KMS-11 (cell line): ENCODE measurements around the gene GARRE1.
A peak's percentile ranks its signal among the peaks of the same experiment; 100 is the strongest.

Experiments
- H2AFZ ChIP-seq: fragments of 200-600 bp; sonication (generic); 2 replicates; pipeline ENCODE4 v1.6.1; 2016; ENCODE audit warnings: antibody characterized with exemption, mixed run types, low read depth
- H3K27ac ChIP-seq: fragments of 200-600 bp; sonication (generic); 2 replicates; pipeline ENCODE4 v1.6.1; 2016; ENCODE audit warnings: mild to moderate bottlenecking, mixed run types
- H3K27me3 ChIP-seq: fragments of 200-600 bp; sonication (generic); 2 replicates; pipeline ENCODE4 v1.6.1; 2017; ENCODE audit warnings: mild to moderate bottlenecking, low read depth, mixed run types, moderate library complexity; ENCODE audit not compliant: insufficient read depth
- H3K36me3 ChIP-seq: fragments of 200-600 bp; sonication (generic); 2 replicates; pipeline ENCODE4 v1.6.1; 2017; ENCODE audit warnings: mild to moderate bottlenecking, mixed run types; ENCODE audit not compliant: insufficient read depth
- H3K4me1 ChIP-seq: fragments of 200-600 bp; sonication (generic); 2 replicates; pipeline ENCODE4 v1.6.1; 2016; ENCODE audit warnings: mild to moderate bottlenecking, low read depth, mixed run types; ENCODE audit not compliant: poor library complexity, severe bottlenecking
- H3K4me2 ChIP-seq: fragments of 200-600 bp; sonication (generic); 2 replicates; pipeline ENCODE4 v1.7.0; 2016; ENCODE audit warnings: mild to moderate bottlenecking, mixed run types
- H3K4me3 ChIP-seq: fragments of 200-600 bp; sonication (generic); IDR thresholded peaks from 2 replicates; pipeline ENCODE4 v1.6.1; 2017; ENCODE audit warnings: low read depth, low read length, mixed read lengths; ENCODE audit not compliant: insufficient read depth
- H3K79me2 ChIP-seq: fragments of 200-600 bp; sonication (generic); 2 replicates; pipeline ENCODE4 v1.6.1; 2016; ENCODE audit warnings: low read depth, mixed run types; ENCODE audit not compliant: insufficient read depth
- H3K9ac ChIP-seq: fragments of 200-600 bp; sonication (generic); 2 replicates; pipeline ENCODE4 v1.6.1; 2016; ENCODE audit warnings: mild to moderate bottlenecking, mixed run types
- H4K20me1 ChIP-seq: fragments of 200-600 bp; sonication (generic); 2 replicates; pipeline ENCODE4 v1.6.1; 2016; ENCODE audit warnings: mild to moderate bottlenecking, mixed run types; ENCODE audit not compliant: insufficient read depth
- CTCF ChIP-seq: fragments of 200-600 bp; sonication (generic); conservative IDR thresholded peaks from 2 replicates; pipeline ENCODE4 v1.6.1; 2017; ENCODE audit warnings: low read depth, mild to moderate bottlenecking, antibody characterized with exemption, low read length, moderate library complexity, mixed read lengths

Gene GARRE1

GRCh38 chr19:34224996-34225658, 29.2 kb upstream of the GARRE1 start:
- peak overlapping the region; percentile 36 for H3K27ac ChIP-seq
- H3K27me3 ChIP-seq: no peaks in the 10 kb centered on the region
- no peak overlapping the region for H3K4me3 ChIP-seq
- H4K20me1 ChIP-seq: 0 out of 2 replicates have a peak, but pooled peaks cover 2% of the 10 kb centered on the region
- peak overlapping the region; percentile 25 for H3K4me2 ChIP-seq
- H3K4me1 ChIP-seq: peaks cover 41% of the 10 kb centered on the region
- peaks cover 5% of the 10 kb centered on the region; the same call in 1 of the 2 replicates for H3K36me3 ChIP-seq
- H3K9ac ChIP-seq: no peak overlapping the region
- TF ChIP-seq CTCF: no peak
- H2AFZ ChIP-seq: no peak overlapping the region
- H3K79me2 ChIP-seq: peaks cover 12% of the 10 kb centered on the region; the same call in 1 of the 2 replicates

GRCh38 chr19:34225659-34226015, 28.7 kb upstream of the GARRE1 start:
- Histone ChIP-seq H3K79me2 (peaks cover 12% of the 10 kb centered on the region; the same call in 1 of the 2 replicates), H3K36me3 (peaks cover 5% of the 10 kb centered on the region; the same call in 1 of the 2 replicates), H2AFZ (no peak overlapping the region), H3K27me3 (no peaks in the 10 kb centered on the region), H3K4me2 (peak overlapping the region; percentile 25), H3K9ac (no peak overlapping the region), H3K4me1 (peaks cover 36% of the 10 kb centered on the region), H3K27ac (peak overlapping the region; percentile 36), H4K20me1 (no peaks in the 10 kb centered on the region), H3K4me3 (no peak overlapping the region)
- no peak for TF ChIP-seq CTCF

GRCh38 chr19:34226036-34226435, 28.3 kb upstream of the GARRE1 start:
- TF ChIP-seq CTCF: no peak
- Histone ChIP-seq H3K4me3 (no peak overlapping the region), H3K9ac (no peak overlapping the region), H4K20me1 (no peaks in the 10 kb centered on the region), H3K79me2 (peaks cover 11% of the 10 kb centered on the region; the same call in 1 of the 2 replicates), H2AFZ (no peak overlapping the region), H3K27me3 (no peaks in the 10 kb centered on the region), H3K27ac (peak overlapping the region; percentile 36), H3K36me3 (peaks cover 5% of the 10 kb centered on the region; the same call in 1 of the 2 replicates), H3K4me1 (peaks cover 34% of the 10 kb centered on the region), H3K4me2 (peak overlapping the region; percentile 25)

- Histone ChIP-seq H3K36me3 (peaks cover 5% of the 10 kb centered on the region; the same call in 1 of the 2 replicates), H3K9ac (no peak overlapping the region)
- TF ChIP-seq CTCF: no peak
Measured at GRCh38 chr19:34228347-34228746, 26.0 kb upstream of the GARRE1 start.

More at GRCh38 chr19:34228347-34228746, 26.0 kb upstream of the GARRE1 start:
- H3K27me3 ChIP-seq: no peaks in the 10 kb centered on the region
- peaks cover 33% of the 10 kb centered on the region for H3K4me1 ChIP-seq
- H3K4me3 ChIP-seq: no peak overlapping the region
- H3K79me2 ChIP-seq: peaks cover 6% of the 10 kb centered on the region; the same call in 1 of the 2 replicates
- no peaks in the 10 kb centered on the region for H4K20me1 ChIP-seq
- H2AFZ ChIP-seq: no peak overlapping the region
- H3K4me2 ChIP-seq: no peak overlapping the region
- no peak overlapping the region for H3K27ac ChIP-seq
